ENCODE results near the gene PRKCA.

Gene PRKCA

GRCh38 chr17:66833201-66833600 lies 530.8 kb downstream of the PRKCA start:
- no peak overlapping the region for H3K4me3 ChIP-seq
- H3K36me3 ChIP-seq (replicated peaks): no peaks in the 10 kb centered on the region
- DNase-seq (ENCODE audit: low spot score in 2 of 2): no peak
- H3K9me3 ChIP-seq: no peaks in the 10 kb centered on the region
- no peaks in the 10 kb centered on the region; the same call in 1 of the 2 replicates for H3K4me1 ChIP-seq
- peaks cover 17% of the 10 kb centered on the region for H3K27me3 ChIP-seq (ENCODE audit: low read depth)
- in situ Hi-C loops (cut with MboI; ENCODE audit: low sequenced_read_pairs): no loop called here

- no peaks in the 10 kb centered on the region; the same call in 1 of the 2 replicates for H3K4me1 ChIP-seq
- in situ Hi-C loops (cut with MboI; ENCODE audit: low sequenced_read_pairs): no loop called here
- DNase-seq (ENCODE audit: low spot score in 2 of 2): no peak
- no peaks in the 10 kb centered on the region for H3K36me3 ChIP-seq (replicated peaks)
- H3K9me3 ChIP-seq: no peaks in the 10 kb centered on the region
- H3K4me3 ChIP-seq: no peak overlapping the region
- peaks cover 15% of the 10 kb centered on the region for H3K27me3 ChIP-seq (ENCODE audit: low read depth)
Measured at GRCh38 chr17:66834426-66834918, 532.1 kb downstream of the PRKCA start.

GRCh38 chr17:66834919-66835454 lies 532.6 kb downstream of the PRKCA start, which contains the start of gene CACNG5:
Gene CACNG5, plus strand, starts transcription at chr17:66835117. Its CDS starts 42,216 bp downstream, at chr17:66877333.
- H3K27me3 ChIP-seq (ENCODE audit: low read depth): peaks cover 13% of the 10 kb centered on the region
- no peaks in the 10 kb centered on the region for H3K36me3 ChIP-seq (replicated peaks)
- in situ Hi-C loops (cut with MboI; ENCODE audit: low sequenced_read_pairs): no loop called here
- H3K9me3 ChIP-seq: no peaks in the 10 kb centered on the region
- peak within 1 kb of the TSS; percentile 12; the same call in 1 of the 2 replicates for H3K4me3 ChIP-seq
- no peaks in the 10 kb centered on the region; the same call in 1 of the 2 replicates for H3K4me1 ChIP-seq
- DNase-seq (ENCODE audit: low spot score in 2 of 2): peak; percentile 11 to 63

GRCh38 chr17:66835476-66835875 lies 533.1 kb downstream of the PRKCA start:
- in situ Hi-C loops (cut with MboI; ENCODE audit: low sequenced_read_pairs): no loop called here
- Histone ChIP-seq H3K27me3 (ENCODE audit: low read depth) (peaks cover 17% of the 10 kb centered on the region), H3K36me3 (replicated peaks) (no peaks in the 10 kb centered on the region), H3K4me3 (no peak overlapping the region; the same call in 1 of the 2 replicates), H3K4me1 (no peaks in the 10 kb centered on the region; the same call in 1 of the 2 replicates), H3K9me3 (no peaks in the 10 kb centered on the region)
- DNase-seq (ENCODE audit: low spot score in 2 of 2): no peak

- Histone ChIP-seq H3K4me3 (no peak overlapping the region), H3K4me1 (no peaks in the 10 kb centered on the region; the same call in 1 of the 2 replicates), H3K27me3 (ENCODE audit: low read depth) (peaks cover 22% of the 10 kb centered on the region), H3K36me3 (replicated peaks) (no peaks in the 10 kb centered on the region), H3K9me3 (no peaks in the 10 kb centered on the region)
- in situ Hi-C loops (cut with MboI; ENCODE audit: low sequenced_read_pairs): no loop called here
- no peak for DNase-seq (ENCODE audit: low spot score in 2 of 2)
Measured at GRCh38 chr17:66836063-66837005, 533.9 kb downstream of the PRKCA start.

GRCh38 chr17:66837226-66837625 lies 534.8 kb downstream of the PRKCA start:
- Histone ChIP-seq H3K9me3 (no peaks in the 10 kb centered on the region), H3K4me1 (no peaks in the 10 kb centered on the region; the same call in 1 of the 2 replicates), H3K27me3 (ENCODE audit: low read depth) (peaks cover 22% of the 10 kb centered on the region), H3K4me3 (no peak overlapping the region), H3K36me3 (replicated peaks) (no peaks in the 10 kb centered on the region)
- in situ Hi-C loops (cut with MboI; ENCODE audit: low sequenced_read_pairs): no loop called here
- no peak for DNase-seq (ENCODE audit: low spot score in 2 of 2)

GRCh38 chr17:66837885-66838665 lies 535.7 kb downstream of the PRKCA start:
- Histone ChIP-seq H3K4me1 (no peaks in the 10 kb centered on the region; the same call in 1 of the 2 replicates), H3K27me3 (ENCODE audit: low read depth) (peaks cover 22% of the 10 kb centered on the region), H3K36me3 (replicated peaks) (no peaks in the 10 kb centered on the region), H3K9me3 (no peaks in the 10 kb centered on the region), H3K4me3 (no peak overlapping the region)
- in situ Hi-C loops (cut with MboI; ENCODE audit: low sequenced_read_pairs): no loop called here
- DNase-seq (ENCODE audit: low spot score in 2 of 2): no peak

GRCh38 chr17:66839616-66840015 lies 537.2 kb downstream of the PRKCA start:
- Histone ChIP-seq H3K27me3 (ENCODE audit: low read depth) (peaks cover 19% of the 10 kb centered on the region), H3K36me3 (replicated peaks) (no peaks in the 10 kb centered on the region), H3K4me3 (no peak overlapping the region), H3K9me3 (no peaks in the 10 kb centered on the region), H3K4me1 (no peaks in the 10 kb centered on the region; the same call in 1 of the 2 replicates)
- DNase-seq (ENCODE audit: low spot score in 2 of 2): no peak
- in situ Hi-C loops (cut with MboI; ENCODE audit: low sequenced_read_pairs): no loop called here

GRCh38 chr17:66840061-66840460 lies 537.6 kb downstream of the PRKCA start:
- H3K9me3 ChIP-seq: no peaks in the 10 kb centered on the region
- in situ Hi-C loops (cut with MboI; ENCODE audit: low sequenced_read_pairs): no loop called here
- no peak for DNase-seq (ENCODE audit: low spot score in 2 of 2)
- H3K4me1 ChIP-seq: no peaks in the 10 kb centered on the region
- no peak overlapping the region for H3K4me3 ChIP-seq
- H3K27me3 ChIP-seq (ENCODE audit: low read depth): peaks cover 18% of the 10 kb centered on the region
- H3K36me3 ChIP-seq (replicated peaks): no peaks in the 10 kb centered on the region

- Histone ChIP-seq H3K4me3 (no peak overlapping the region), H3K9me3 (no peaks in the 10 kb centered on the region), H3K36me3 (replicated peaks) (no peaks in the 10 kb centered on the region), H3K27me3 (ENCODE audit: low read depth) (peaks cover 8% of the 10 kb centered on the region), H3K4me1 (no peaks in the 10 kb centered on the region)
- DNase-seq (ENCODE audit: low spot score in 2 of 2): no peak
- in situ Hi-C loops (cut with MboI; ENCODE audit: low sequenced_read_pairs): no loop called here
Measured at GRCh38 chr17:66841328-66841727, 538.9 kb downstream of the PRKCA start.

- no peaks in the 10 kb centered on the region for H3K9me3 ChIP-seq
- in situ Hi-C loops (cut with MboI; ENCODE audit: low sequenced_read_pairs): no loop called here
- H3K36me3 ChIP-seq (replicated peaks): no peaks in the 10 kb centered on the region
- no peaks in the 10 kb centered on the region for H3K4me1 ChIP-seq
- H3K27me3 ChIP-seq (ENCODE audit: low read depth): peaks cover 8% of the 10 kb centered on the region; the same call in 1 of the 2 replicates
- no peak for DNase-seq (ENCODE audit: low spot score in 2 of 2)
- H3K4me3 ChIP-seq: no peak overlapping the region
Measured at GRCh38 chr17:66841744-66842143, 539.3 kb downstream of the PRKCA start.

- Histone ChIP-seq H3K9me3 (no peaks in the 10 kb centered on the region), H3K36me3 (replicated peaks) (no peaks in the 10 kb centered on the region), H3K4me3 (no peak overlapping the region), H3K27me3 (ENCODE audit: low read depth) (peaks cover 8% of the 10 kb centered on the region; the same call in 1 of the 2 replicates), H3K4me1 (no peaks in the 10 kb centered on the region)
- DNase-seq (ENCODE audit: low spot score in 2 of 2): no peak
- in situ Hi-C loops (cut with MboI; ENCODE audit: low sequenced_read_pairs): no loop called here
Measured at GRCh38 chr17:66842505-66842904, 540.1 kb downstream of the PRKCA start.

GRCh38 chr17:66842959-66843358 lies 540.5 kb downstream of the PRKCA start:
- no peak for DNase-seq (ENCODE audit: low spot score in 2 of 2)
- in situ Hi-C loops (cut with MboI; ENCODE audit: low sequenced_read_pairs): no loop called here
- H3K36me3 ChIP-seq (replicated peaks): no peaks in the 10 kb centered on the region
- H3K4me3 ChIP-seq: no peak overlapping the region
- H3K4me1 ChIP-seq: no peaks in the 10 kb centered on the region
- peaks cover 8% of the 10 kb centered on the region; the same call in 1 of the 2 replicates for H3K27me3 ChIP-seq (ENCODE audit: low read depth)
- no peaks in the 10 kb centered on the region for H3K9me3 ChIP-seq
